ENCODE data around the gene HDAC4. TPM values are rescaled to one million over a fixed set of nuclear protein-coding genes. Genes with fewer than 3 reads are reported as not detected.

HDAC4 gene
- total and polyA plus RNA-seq, 2 of the 8 experiments (the other 6 are each of a cell fraction or from before 2014, with no cell fraction given): 15.4 to 31.5 TPM

DNA sequence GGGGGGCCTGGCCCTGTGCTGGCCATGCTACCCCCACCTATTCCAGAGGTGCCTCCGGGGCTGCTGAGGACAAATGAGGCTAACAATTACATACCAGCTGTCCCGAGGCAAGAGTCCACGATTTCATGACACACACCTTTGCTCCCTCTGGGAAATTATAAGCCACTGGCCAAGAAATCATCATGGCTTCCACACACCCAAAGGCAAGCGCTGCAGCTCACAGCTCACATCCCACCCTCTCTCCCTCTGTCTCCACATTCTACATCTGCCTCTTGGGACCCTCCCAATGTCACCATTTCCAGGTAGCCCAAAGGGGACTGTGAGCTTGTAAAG lies 134.4 kb downstream of the HDAC4 start:
- peak overlapping the region; percentile 81; the same call in 1 of the 2 replicates for H2BK5ac ChIP-seq (ENCODE audit: low read depth, low read length)
- ChIA-PET CTCF (ENCODE audit: partially characterized antibody) (interaction anchor here (0.7 to 2.0 kb wide), 6 partner anchors 10 to 114 kb away, joined by 3 to 6 read pairs (median 4); no protein-coding TSS in a partner anchor), POLR2A (ENCODE audit: partially characterized antibody) (no interaction called here)
- peak overlapping the region; percentile 66 for H4K91ac ChIP-seq (replicated peaks; ENCODE audit: insufficient read length, low read length)
- H4K20me1 ChIP-seq (replicated peaks in 1 of 2; ENCODE audit: control insufficient read depth in 1 of 2, insufficient read depth in 2 of 2, low read length in 2 of 2): peaks cover 2 to 27% of the 10 kb centered on the region in 2 experiments
- H3K4me1 ChIP-seq (replicated peaks in 1 of 4; ENCODE audit: control insufficient read depth in 3 of 4, insufficient read depth in 4 of 4, low read length in 3 of 4): peaks cover 0 to 22% (median 13%) of the 10 kb centered on the region in 4 experiments; a peak in 5 of 7 replicates
- H2BK12ac ChIP-seq (ENCODE audit: low read depth, low read length): 0 out of 2 replicates have a peak overlapping the region, but pooled peaks have one; percentile 33
- no peak for TF ChIP-seq SRF (IDR thresholded peaks at IDR 0.05; ENCODE audit: low read depth, low read length)
- no peak for TF ChIP-seq JUND (IDR thresholded peaks at IDR 0.05; ENCODE audit: low read length)
- TF ChIP-seq ZNF274 (IDR thresholded peaks at IDR 0.05; ENCODE audit: borderline replicate concordance, extremely low read depth, low read length): no peak
- TF ChIP-seq GABPA (IDR thresholded peaks at IDR 0.05; ENCODE audit: borderline replicate concordance, insufficient read depth, low read length): no peak
- TF ChIP-seq PHF8 (conservative IDR thresholded peaks at IDR 0.05; ENCODE audit: low read depth, low read length): no peak
- no peak for TF ChIP-seq RAD21 (IDR thresholded peaks at IDR 0.05 in 1 of 2, conservative IDR thresholded peaks at IDR 0.05 in 1 of 2; ENCODE audit: low read depth in 2 of 2, low read length in 2 of 2)
- no peak for TF ChIP-seq SP4 (IDR thresholded peaks at IDR 0.05; ENCODE audit: low read length)
- no peak for TF ChIP-seq BACH1 (IDR thresholded peaks at IDR 0.05; ENCODE audit: low read length)
- no peak for TF ChIP-seq SIX5 (IDR thresholded peaks at IDR 0.05; ENCODE audit: low read depth, low read length)
- TF ChIP-seq RNF2 (IDR thresholded peaks at IDR 0.05; ENCODE audit: borderline replicate concordance, low read depth, low read length, missing control alignments, poor library complexity, severe bottlenecking): no peak
- no peak for TF ChIP-seq YY1 (IDR thresholded peaks at IDR 0.05; ENCODE audit: low read depth, low read length)
- no peak for TF ChIP-seq KDM5A (IDR thresholded peaks at IDR 0.05; ENCODE audit: low read length)
- TF ChIP-seq RBBP5 (IDR thresholded peaks at IDR 0.05; ENCODE audit: borderline replicate concordance, low read depth, low read length): no peak
- H3K4me2 ChIP-seq (ENCODE audit: insufficient read depth in 1 of 2, low read depth in 2 of 2, low read length in 2 of 2): no peak overlapping the region
- no peak overlapping the region for H2BK120ac ChIP-seq (replicated peaks; ENCODE audit: low read depth, low read length)
- FAIRE-seq (no peak), DNase-seq (ENCODE audit: low read depth in 1 of 2, low spot score in 2 of 2) (no peak)
- no peak overlapping the region for H3K23ac ChIP-seq (ENCODE audit: insufficient read length)
- H3K79me2 ChIP-seq (ENCODE audit: control insufficient read depth in 1 of 2, insufficient read depth in 2 of 2, low read length in 2 of 2): peaks cover 1 to 95% of the 10 kb centered on the region in 2 experiments; a peak in 2 of 4 replicates
- no peak overlapping the region for H3K14ac ChIP-seq (ENCODE audit: insufficient read length)
- H3K9me3 ChIP-seq (ENCODE audit: insufficient read depth in 2 of 2, low read depth in 1 of 2, low read length in 1 of 2): no peaks in the 10 kb centered on the region
- WGBS, 2 experiments (ENCODE audit: extremely low coverage in 1 of 2, insufficient coverage in 1 of 2, insufficient read length in 1 of 2, insufficient replicate concordance in 2 of 2, low coverage in 1 of 2, low lambda C conversion rate in 2 of 2, missing lambda C conversion rate in 1 of 2): 95% methylated on average over 4 of the region's 4 CpGs; no CpG with 5 or more reads in 1 of the 2 experiments
- no peak overlapping the region for H3K27ac ChIP-seq (ENCODE audit: low read depth, low read length)
- H4K8ac ChIP-seq (ENCODE audit: extremely low read depth, insufficient read depth, low read length): no peak overlapping the region; the same call in 1 of the 2 replicates
- no peak overlapping the region for H3K9ac ChIP-seq (replicated peaks in 1 of 4; ENCODE audit: extremely low read depth in 1 of 4, low read depth in 3 of 4, low read length in 3 of 4)
- H2AK5ac ChIP-seq (ENCODE audit: low read depth, low read length): no peak overlapping the region
- H2BK20ac ChIP-seq (ENCODE audit: low read length): no peak overlapping the region
- H2AFZ ChIP-seq (ENCODE audit: low read length): no peak overlapping the region
- H3K79me1 ChIP-seq (ENCODE audit: low read depth, low read length): peaks cover 23% of the 10 kb centered on the region
- peak overlapping the region; percentile 19 for H3K4ac ChIP-seq (replicated peaks; ENCODE audit: insufficient read length, low read depth, low read length)
- H3K4me3 ChIP-seq (ENCODE audit: extremely low read depth in 1 of 4, insufficient read depth in 2 of 4, low read depth in 3 of 4, low read length in 4 of 4): no peak overlapping the region
- no peaks in the 10 kb centered on the region; the same call in 1 of the 2 replicates for H3K23me2 ChIP-seq (ENCODE audit: low read depth, low read length)
- H3K36me3 ChIP-seq (ENCODE audit: control insufficient read depth in 2 of 4, insufficient read depth in 4 of 4, low read length in 3 of 4): no peaks in the 10 kb centered on the region
- H3K27me3 ChIP-seq (replicated peaks in 1 of 4; ENCODE audit: control insufficient read depth in 3 of 4, extremely low read depth in 1 of 4, insufficient read depth in 3 of 4, low read length in 3 of 4): no peaks in the 10 kb centered on the region
- H3K56ac ChIP-seq (replicated peaks; ENCODE audit: insufficient read length, low read depth, low read length): no peak overlapping the region
- no peak overlapping the region; the same call in 1 of the 2 replicates for H3K18ac ChIP-seq (ENCODE audit: extremely low read depth, low read length)
- H4K5ac ChIP-seq (ENCODE audit: insufficient read length, low read depth, low read length): no peak overlapping the region
- H2BK15ac ChIP-seq (ENCODE audit: low read length): no peak overlapping the region

Measured in H1 (cell line).